SK-N-SH treated with all-trans-retinoic acid at 6 μM for 48 hours (cell line): Measurements from ENCODE around the gene CASP5.

Experiments
- ATAC-seq: fragments of 200-7000 bp; cut with Tn5 transposase; 3 replicates; pipeline ENCODE4 v1.9.1; 2020; ENCODE audit warnings: mild to moderate bottlenecking, moderate library complexity
- ARNTL ChIP-seq: fragments of 450-650 bp; formaldehyde crosslinking; IDR thresholded peaks from 2 replicates; pipeline ENCODE4 v1.5.0; 2020; ENCODE audit warnings: low read depth, mild to moderate bottlenecking, moderate library complexity, borderline replicate concordance
- BACH2 ChIP-seq: fragments of 250-450 bp; sonication (Bioruptor Pico); IDR thresholded peaks from 2 replicates; pipeline ENCODE4 v1.9.0; 2021; ENCODE audit warnings: mild to moderate bottlenecking, borderline replicate concordance
- CREB5 ChIP-seq: fragments of 250-450 bp; sonication (Bioruptor Pico); IDR thresholded peaks from 2 replicates; pipeline ENCODE4 v1.5.1; 2020; ENCODE audit warnings: low read depth, mild to moderate bottlenecking, moderate library complexity
- CSDC2 ChIP-seq: fragments of 250-450 bp; sonication (Bioruptor Pico); IDR thresholded peaks from 2 replicates; pipeline ENCODE4 v1.5.0; 2020; ENCODE audit warnings: mild to moderate bottlenecking, moderate library complexity
- ESRRG ChIP-seq: fragments of 250-450 bp; sonication (Bioruptor Pico); IDR thresholded peaks from 2 replicates; pipeline ENCODE4 v1.6.1; 2021; ENCODE audit warnings: mild to moderate bottlenecking
- GLIS3 ChIP-seq: fragments of 250-450 bp; sonication (Bioruptor Pico); IDR thresholded peaks from 2 replicates; pipeline ENCODE4 v1.5.0; 2020; ENCODE audit warnings: mild to moderate bottlenecking, moderate library complexity
- ISL1 ChIP-seq: fragments of 250-450 bp; sonication (Bioruptor Pico); IDR thresholded peaks from 2 replicates; pipeline ENCODE4 v2.1.2; 2022; ENCODE audit warnings: mild to moderate bottlenecking, moderate library complexity
- OSR1 ChIP-seq: fragments of 250-450 bp; sonication (Bioruptor Pico); IDR thresholded peaks from 2 replicates; pipeline ENCODE4 v1.8.0; 2022; ENCODE audit warnings: moderate library complexity, mild to moderate bottlenecking, inconsistent platforms
- PPARA ChIP-seq: fragments of 250-450 bp; sonication (Bioruptor Pico); IDR thresholded peaks from 2 replicates; pipeline ENCODE4 v1.5.0; 2020; ENCODE audit warnings: mild to moderate bottlenecking, borderline replicate concordance
- SNAI2 ChIP-seq: fragments of 250-450 bp; sonication (Bioruptor Pico); IDR thresholded peaks from 2 replicates; pipeline ENCODE4 v1.5.0; 2020; ENCODE audit warnings: mild to moderate bottlenecking, moderate library complexity
- TCF4 ChIP-seq: fragments of 250-450 bp; sonication (Bioruptor Pico); IDR thresholded peaks from 2 replicates; pipeline ENCODE4 v1.8.0; 2021; ENCODE audit warnings: mild to moderate bottlenecking, moderate library complexity, borderline replicate concordance
- TOX ChIP-seq: fragments of 250-450 bp; sonication (Bioruptor Pico); IDR thresholded peaks from 2 replicates; pipeline ENCODE4 v1.8.0; 2021; ENCODE audit warnings: mild to moderate bottlenecking, moderate library complexity, borderline replicate concordance
- ZC3H10 ChIP-seq: fragments of 250-450 bp; sonication (Bioruptor Pico); IDR thresholded peaks from 2 replicates; pipeline ENCODE4 v1.5.1; 2021; ENCODE audit warnings: mild to moderate bottlenecking, moderate library complexity
- ZFP3 ChIP-seq: fragments of 250-450 bp; sonication (Bioruptor Pico); IDR thresholded peaks from 2 replicates; pipeline ENCODE4 v1.5.0; 2020; ENCODE audit warnings: mild to moderate bottlenecking, moderate library complexity
- ZFP30 ChIP-seq: fragments of 450-650 bp; formaldehyde crosslinking; IDR thresholded peaks from 2 replicates; pipeline ENCODE4 v1.5.0; 2022; ENCODE audit warnings: mild to moderate bottlenecking, moderate library complexity
- ZNF565 ChIP-seq: fragments of 450-650 bp; formaldehyde crosslinking; conservative IDR thresholded peaks from 2 replicates; pipeline ENCODE4 v1.5.0; 2020; ENCODE audit warnings: low read depth, mild to moderate bottlenecking, moderate library complexity
- ZNF70 ChIP-seq: fragments of 450-650 bp; formaldehyde crosslinking; IDR thresholded peaks from 2 replicates; pipeline ENCODE4 v1.5.0; 2020; ENCODE audit warnings: mild to moderate bottlenecking, moderate library complexity
- ZNF8 ChIP-seq: fragments of 450-650 bp; formaldehyde crosslinking; IDR thresholded peaks from 2 replicates; pipeline ENCODE4 v1.5.0; 2020; ENCODE audit warnings: mild to moderate bottlenecking, moderate library complexity
- TF ChIP-seq, protein P1 (sequence below): fragments of 250-450 bp; sonication (Bioruptor Pico); IDR thresholded peaks from 2 replicates; pipeline ENCODE4 v1.8.0; 2021; ENCODE audit warnings: low read depth, mild to moderate bottlenecking, moderate library complexity, borderline replicate concordance
- TF ChIP-seq, protein P2 (sequence below): fragments of 250-450 bp; sonication (Bioruptor Pico); IDR thresholded peaks from 2 replicates; pipeline ENCODE4 v1.8.0; 2020; ENCODE audit warnings: mild to moderate bottlenecking, moderate library complexity, borderline replicate concordance
- TF ChIP-seq, protein P3 (sequence below): fragments of 250-450 bp; sonication (Bioruptor Pico); IDR thresholded peaks from 2 replicates; pipeline ENCODE4 v1.5.0; 2020; ENCODE audit warnings: mild to moderate bottlenecking, moderate library complexity

Gene CASP5

GRCh38 chr11:105005451-105005845 lies 17.5 kb downstream of the CASP5 start:
- ATAC-seq: peak; percentile 37; the same call in 2 of the 3 replicates
- TF ChIP-seq TCF4 (CRISPR knock-in tag) (peak; percentile 75; the same call in 1 of the 2 replicates), ZNF70 (CRISPR knock-in tag) (no peak)

DNA sequence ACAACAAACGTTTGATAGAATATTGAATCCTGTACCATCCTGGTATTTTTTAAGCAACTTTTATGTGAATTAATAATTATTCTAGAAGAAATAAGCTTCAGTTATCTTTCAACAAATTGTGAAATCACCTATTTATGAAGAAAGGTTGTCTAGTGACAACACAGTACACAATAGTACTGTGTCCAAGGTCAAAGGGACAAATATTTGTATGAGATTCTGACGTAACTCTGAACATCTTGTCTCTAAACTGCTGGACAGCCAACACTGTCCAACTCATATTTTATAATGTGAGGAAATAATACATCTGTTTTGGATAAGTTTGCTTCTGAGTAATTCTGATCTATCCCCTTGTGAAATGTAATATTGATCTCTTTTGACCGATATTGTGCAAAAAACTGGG lies 18.9 kb downstream of the CASP5 start:
- no peak for TF ChIP-seq ZC3H10 (CRISPR knock-in tag)
- no peak for TF ChIP-seq ISL1 (CRISPR knock-in tag)
- TF ChIP-seq, protein P1, sequence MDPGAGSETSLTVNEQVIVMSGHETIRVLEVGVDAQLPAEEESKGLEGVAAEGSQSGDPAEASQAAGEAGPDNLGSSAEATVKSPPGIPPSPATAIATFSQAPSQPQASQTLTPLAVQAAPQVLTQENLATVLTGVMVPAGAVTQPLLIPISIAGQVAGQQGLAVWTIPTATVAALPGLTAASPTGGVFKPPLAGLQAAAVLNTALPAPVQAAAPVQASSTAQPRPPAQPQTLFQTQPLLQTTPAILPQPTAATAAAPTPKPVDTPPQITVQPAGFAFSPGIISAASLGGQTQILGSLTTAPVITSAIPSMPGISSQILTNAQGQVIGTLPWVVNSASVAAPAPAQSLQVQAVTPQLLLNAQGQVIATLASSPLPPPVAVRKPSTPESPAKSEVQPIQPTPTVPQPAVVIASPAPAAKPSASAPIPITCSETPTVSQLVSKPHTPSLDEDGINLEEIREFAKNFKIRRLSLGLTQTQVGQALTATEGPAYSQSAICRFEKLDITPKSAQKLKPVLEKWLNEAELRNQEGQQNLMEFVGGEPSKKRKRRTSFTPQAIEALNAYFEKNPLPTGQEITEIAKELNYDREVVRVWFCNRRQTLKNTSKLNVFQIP: no peak
- TF ChIP-seq TOX (CRISPR knock-in tag): no peak
- no peak for TF ChIP-seq TCF4 (CRISPR knock-in tag)
- TF ChIP-seq PPARA (CRISPR knock-in tag): no peak
- no peak for TF ChIP-seq ZFP30
- TF ChIP-seq GLIS3 (CRISPR knock-in tag): no peak
- no peak for TF ChIP-seq ARNTL
- no peak for TF ChIP-seq ESRRG (CRISPR knock-in tag)
- TF ChIP-seq OSR1 (CRISPR knock-in tag): no peak
- no peak for TF ChIP-seq ZNF70 (CRISPR knock-in tag)
- TF ChIP-seq, protein P2, sequence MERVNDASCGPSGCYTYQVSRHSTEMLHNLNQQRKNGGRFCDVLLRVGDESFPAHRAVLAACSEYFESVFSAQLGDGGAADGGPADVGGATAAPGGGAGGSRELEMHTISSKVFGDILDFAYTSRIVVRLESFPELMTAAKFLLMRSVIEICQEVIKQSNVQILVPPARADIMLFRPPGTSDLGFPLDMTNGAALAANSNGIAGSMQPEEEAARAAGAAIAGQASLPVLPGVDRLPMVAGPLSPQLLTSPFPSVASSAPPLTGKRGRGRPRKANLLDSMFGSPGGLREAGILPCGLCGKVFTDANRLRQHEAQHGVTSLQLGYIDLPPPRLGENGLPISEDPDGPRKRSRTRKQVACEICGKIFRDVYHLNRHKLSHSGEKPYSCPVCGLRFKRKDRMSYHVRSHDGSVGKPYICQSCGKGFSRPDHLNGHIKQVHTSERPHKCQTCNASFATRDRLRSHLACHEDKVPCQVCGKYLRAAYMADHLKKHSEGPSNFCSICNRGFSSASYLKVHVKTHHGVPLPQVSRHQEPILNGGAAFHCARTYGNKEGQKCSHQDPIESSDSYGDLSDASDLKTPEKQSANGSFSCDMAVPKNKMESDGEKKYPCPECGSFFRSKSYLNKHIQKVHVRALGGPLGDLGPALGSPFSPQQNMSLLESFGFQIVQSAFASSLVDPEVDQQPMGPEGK (CRISPR knock-in tag): no peak
- TF ChIP-seq, all 23 proteins: peak for 0
- ATAC-seq: no peak

GRCh38 chr11:105003151-105003550 lies 19.8 kb downstream of the CASP5 start:
- TF ChIP-seq GLIS3 (CRISPR knock-in tag): no peak
- TF ChIP-seq, protein P3, sequence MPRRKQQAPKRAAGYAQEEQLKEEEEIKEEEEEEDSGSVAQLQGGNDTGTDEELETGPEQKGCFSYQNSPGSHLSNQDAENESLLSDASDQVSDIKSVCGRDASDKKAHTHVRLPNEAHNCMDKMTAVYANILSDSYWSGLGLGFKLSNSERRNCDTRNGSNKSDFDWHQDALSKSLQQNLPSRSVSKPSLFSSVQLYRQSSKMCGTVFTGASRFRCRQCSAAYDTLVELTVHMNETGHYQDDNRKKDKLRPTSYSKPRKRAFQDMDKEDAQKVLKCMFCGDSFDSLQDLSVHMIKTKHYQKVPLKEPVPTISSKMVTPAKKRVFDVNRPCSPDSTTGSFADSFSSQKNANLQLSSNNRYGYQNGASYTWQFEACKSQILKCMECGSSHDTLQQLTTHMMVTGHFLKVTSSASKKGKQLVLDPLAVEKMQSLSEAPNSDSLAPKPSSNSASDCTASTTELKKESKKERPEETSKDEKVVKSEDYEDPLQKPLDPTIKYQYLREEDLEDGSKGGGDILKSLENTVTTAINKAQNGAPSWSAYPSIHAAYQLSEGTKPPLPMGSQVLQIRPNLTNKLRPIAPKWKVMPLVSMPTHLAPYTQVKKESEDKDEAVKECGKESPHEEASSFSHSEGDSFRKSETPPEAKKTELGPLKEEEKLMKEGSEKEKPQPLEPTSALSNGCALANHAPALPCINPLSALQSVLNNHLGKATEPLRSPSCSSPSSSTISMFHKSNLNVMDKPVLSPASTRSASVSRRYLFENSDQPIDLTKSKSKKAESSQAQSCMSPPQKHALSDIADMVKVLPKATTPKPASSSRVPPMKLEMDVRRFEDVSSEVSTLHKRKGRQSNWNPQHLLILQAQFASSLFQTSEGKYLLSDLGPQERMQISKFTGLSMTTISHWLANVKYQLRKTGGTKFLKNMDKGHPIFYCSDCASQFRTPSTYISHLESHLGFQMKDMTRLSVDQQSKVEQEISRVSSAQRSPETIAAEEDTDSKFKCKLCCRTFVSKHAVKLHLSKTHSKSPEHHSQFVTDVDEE (CRISPR knock-in tag): no peak
- TF ChIP-seq ARNTL: no peak
- no peak for TF ChIP-seq ISL1 (CRISPR knock-in tag)
- no peak for TF ChIP-seq ZNF8
- no peak for TF ChIP-seq TCF4 (CRISPR knock-in tag)
- TF ChIP-seq CREB5 (CRISPR knock-in tag): no peak
- TF ChIP-seq, protein P2 (CRISPR knock-in tag): no peak
- no peak for TF ChIP-seq ZFP30
- TF ChIP-seq ZNF70 (CRISPR knock-in tag): no peak
- TF ChIP-seq OSR1 (CRISPR knock-in tag): no peak
- TF ChIP-seq ZNF565 (CRISPR knock-in tag): no peak
- TF ChIP-seq ZFP3 (CRISPR knock-in tag): no peak
- no peak for TF ChIP-seq ZC3H10 (CRISPR knock-in tag)
- TF ChIP-seq, all 23 proteins: peak for 0
- no peak for ATAC-seq

GRCh38 chr11:105000797-105001196 lies 22.2 kb downstream of the CASP5 start:
- ATAC-seq: no peak
- TF ChIP-seq ZC3H10 (CRISPR knock-in tag) (no peak), CSDC2 (CRISPR knock-in tag) (no peak), ARNTL (no peak), CREB5 (CRISPR knock-in tag) (no peak), GLIS3 (CRISPR knock-in tag) (no peak), BACH2 (CRISPR knock-in tag) (no peak), ESRRG (CRISPR knock-in tag) (no peak), OSR1 (CRISPR knock-in tag) (no peak), ZNF70 (CRISPR knock-in tag) (no peak), SNAI2 (CRISPR knock-in tag) (no peak), ISL1 (CRISPR knock-in tag) (no peak), ZNF565 (CRISPR knock-in tag) (no peak), PPARA (CRISPR knock-in tag) (no peak)
- TF ChIP-seq, protein P2 (CRISPR knock-in tag): no peak
